Osteoblast (primary cell): ENCODE data around the gene C16orf86. TPM values are rescaled to one million over a fixed set of nuclear protein-coding genes. Genes with fewer than 3 reads are reported as not detected.

Experiments
- DNase-seq: peaks from one replicate; pipeline ENCODE4 v3.0.0; 2011; ENCODE audit warnings: low spot score, mixed read lengths; ENCODE audit not compliant: insufficient read length; ENCODE audit errors: missing footprints
- H2AFZ ChIP-seq: 2 replicates; pipeline ENCODE4 v1.6.0; 2011; ENCODE audit warnings: mild to moderate bottlenecking, low read length
- H3K27ac ChIP-seq: 2 replicates; pipeline ENCODE4 v1.5.1; 2011; ENCODE audit warnings: mild to moderate bottlenecking, low read depth, low read length, moderate library complexity
- H3K27me3 ChIP-seq: 2 replicates; pipeline ENCODE4 v1.6.0; 2012; ENCODE audit warnings: mild to moderate bottlenecking, control low read depth, inconsistent platforms, low read length, moderate library complexity; ENCODE audit not compliant: insufficient read depth
- H3K36me3 ChIP-seq: 2 replicates; pipeline ENCODE4 v1.5.1; 2011; ENCODE audit warnings: mild to moderate bottlenecking, low read length, control low read depth, moderate library complexity; ENCODE audit not compliant: insufficient read depth
- H3K4me1 ChIP-seq: 2 replicates; pipeline ENCODE4 v1.5.1; 2011; ENCODE audit warnings: mild to moderate bottlenecking, low read length, control low read depth, moderate library complexity; ENCODE audit not compliant: insufficient read depth
- H3K4me2 ChIP-seq: 2 replicates; pipeline ENCODE4 v1.6.0; 2011; ENCODE audit warnings: mild to moderate bottlenecking, low read length; ENCODE audit not compliant: insufficient read depth
- H3K4me3 ChIP-seq: fragments of 200-600 bp; sonication (generic); 3 replicates; pipeline ENCODE4 v1.5.1; 2012; ENCODE audit warnings: mild to moderate bottlenecking, low read length, inconsistent platforms; ENCODE audit not compliant: insufficient read depth
- H3K79me2 ChIP-seq: 2 replicates; pipeline ENCODE4 v1.6.0; 2012; ENCODE audit warnings: mild to moderate bottlenecking, low read length, control low read depth, inconsistent platforms; ENCODE audit not compliant: insufficient read depth
- H3K9me3 ChIP-seq: 2 replicates; pipeline ENCODE4 v1.5.1; 2011; ENCODE audit warnings: low read depth, low read length, control low read depth
- H4K20me1 ChIP-seq: 2 replicates; pipeline ENCODE4 v1.6.0; 2012; ENCODE audit warnings: mild to moderate bottlenecking, low read length, control low read depth; ENCODE audit not compliant: insufficient read depth
- CTCF ChIP-seq: IDR thresholded peaks from 2 replicates; pipeline ENCODE4 v1.5.1; 2011; ENCODE audit warnings: mild to moderate bottlenecking, low read depth, low read length, moderate library complexity; ENCODE audit errors: extremely low read depth
- total RNA-seq: library from RNA; depleted of rRNA; stranded (reverse); fragments of >200 nt; gene quantifications from 2 replicates; pipeline ENCODE4 v1.2.3, GENCODE V29; 2012

Gene C16orf86
- total RNA-seq, 1 donor: 6.9 TPM

- peaks cover 71% of the 10 kb centered on the region for H3K79me2 ChIP-seq
- peak overlapping the region; percentile 23 for H3K27ac ChIP-seq
- no peak overlapping the region for H3K4me3 ChIP-seq
- no peaks in the 10 kb centered on the region for H3K27me3 ChIP-seq
- H3K9me3 ChIP-seq: no peaks in the 10 kb centered on the region
- H3K4me1 ChIP-seq: peaks cover 9% of the 10 kb centered on the region
- TF ChIP-seq CTCF: no peak
- peaks cover 43% of the 10 kb centered on the region for H4K20me1 ChIP-seq
- no peak overlapping the region for H3K4me2 ChIP-seq
- H2AFZ ChIP-seq: no peak overlapping the region
- no peaks in the 10 kb centered on the region for H3K36me3 ChIP-seq
- peak; percentile 92 for DNase-seq
Measured at GRCh38 chr16:67708368-67708771, 41.8 kb downstream of the C16orf86 start.

DNA sequence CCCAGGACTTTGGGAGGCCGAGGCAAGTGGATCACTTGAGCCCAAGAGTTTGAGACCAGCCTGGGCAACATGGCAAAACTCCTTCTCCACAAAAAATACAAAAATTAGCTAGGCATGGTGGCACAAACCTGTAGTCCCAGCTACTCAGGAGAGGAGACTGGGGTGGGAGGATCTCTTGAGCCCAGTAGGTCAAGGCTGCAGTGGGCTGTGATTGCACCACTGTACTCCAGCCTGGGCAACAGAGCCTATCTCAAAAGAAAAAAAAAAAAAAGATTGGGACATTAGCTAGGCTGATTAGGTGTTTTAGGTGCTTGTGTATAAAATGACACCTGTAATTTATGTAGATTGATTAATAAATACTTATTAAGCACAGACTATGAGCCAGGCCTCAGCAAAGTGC lies 42.4 kb downstream of the C16orf86 start:
- Histone ChIP-seq H4K20me1 (peaks cover 40% of the 10 kb centered on the region), H3K4me2 (no peak overlapping the region), H3K79me2 (peaks cover 72% of the 10 kb centered on the region)

DNA sequence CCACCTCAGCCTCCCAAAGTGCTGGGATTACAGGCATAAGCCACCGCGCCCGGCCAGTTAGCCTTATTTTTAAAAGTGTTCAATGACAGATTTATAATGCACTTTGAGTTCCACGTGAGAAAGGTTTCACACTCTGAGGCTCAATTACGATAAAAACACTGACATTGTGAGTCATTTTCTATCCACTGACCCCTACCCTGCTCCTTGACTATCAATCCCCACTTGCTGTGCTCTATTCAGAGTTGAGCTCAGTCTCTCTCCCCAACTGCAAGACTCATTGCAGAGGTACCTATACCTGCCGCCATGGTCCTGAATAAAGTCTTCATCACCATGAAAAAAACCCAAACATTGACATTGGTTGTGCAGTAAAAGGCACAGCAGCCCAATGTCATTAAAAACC lies 44.0 kb downstream of the C16orf86 start:
- DNase-seq: no peak
- Histone ChIP-seq H3K79me2 (peaks cover 73% of the 10 kb centered on the region), H3K27me3 (no peaks in the 10 kb centered on the region), H2AFZ (no peak overlapping the region), H3K36me3 (no peaks in the 10 kb centered on the region), H3K4me2 (no peak overlapping the region), H3K9me3 (no peaks in the 10 kb centered on the region), H3K4me3 (no peak overlapping the region), H3K4me1 (peaks cover 9% of the 10 kb centered on the region), H4K20me1 (peaks cover 37% of the 10 kb centered on the region), H3K27ac (no peak overlapping the region)
- TF ChIP-seq CTCF: no peak

More for the DNA sequence above, 42.4 kb downstream of the C16orf86 start:
- Histone ChIP-seq H3K36me3 (no peaks in the 10 kb centered on the region), H3K9me3 (no peaks in the 10 kb centered on the region), H3K27ac (no peak overlapping the region), H2AFZ (no peak overlapping the region), H3K4me3 (no peak overlapping the region), H3K4me1 (peaks cover 9% of the 10 kb centered on the region), H3K27me3 (no peaks in the 10 kb centered on the region)
- TF ChIP-seq CTCF: no peak
- no peak for DNase-seq

- no peak overlapping the region for H3K4me3 ChIP-seq
- no peak overlapping the region for H2AFZ ChIP-seq
- peaks cover 4% of the 10 kb centered on the region for H3K36me3 ChIP-seq
- H3K9me3 ChIP-seq: no peaks in the 10 kb centered on the region
- H3K79me2 ChIP-seq: peaks cover 83% of the 10 kb centered on the region
- no peaks in the 10 kb centered on the region for H3K27me3 ChIP-seq
- H3K27ac ChIP-seq: no peak overlapping the region
- no peak for TF ChIP-seq CTCF
- peaks cover 14% of the 10 kb centered on the region for H3K4me1 ChIP-seq
- peaks cover 34% of the 10 kb centered on the region for H4K20me1 ChIP-seq
- H3K4me2 ChIP-seq: no peak overlapping the region
- DNase-seq: no peak
Measured at GRCh38 chr16:67713647-67714273, 47.1 kb downstream of the C16orf86 start.
